IMR-90 (cell line): Measurements from ENCODE around the gene ITGA1. TPM values are rescaled to one million over a fixed set of nuclear protein-coding genes. Genes with fewer than 3 reads are reported as not detected.

Source experiments
- ATAC-seq: fragments of 200-7000 bp; cut with Tn5 transposase; 2 replicates; pipeline ENCODE4 v1.9.1; 2020; ENCODE audit warnings: low read depth, mild to moderate bottlenecking, moderate library complexity
- BruUV-seq: library from RNA; stranded (reverse); fragments of 400-500 nt; replicated peaks from 2 replicates; lab custom pipeline; 2021; lab: Mats Ljungman, UMichigan
- CTCF ChIA-PET: fragments of 300-600 bp; formaldehyde crosslinking; extraction: SDS; loops from one replicate; lab custom pipeline; 2021; ENCODE audit warnings: antibody characterized with exemption; lab: Yijun Ruan, JAX
- POLR2A ChIA-PET: fragments of 300-600 bp; sonication (Branson Sonifier 250); formaldehyde crosslinking; loops from one replicate; lab custom pipeline; 2022; ENCODE audit warnings: antibody characterized with exemption; ENCODE audit not compliant: unreplicated experiment; lab: Charles Lee
- DNase-seq: peaks from one replicate; pipeline ENCODE4 v3.0.0; 2013
- H2AFZ ChIP-seq: replicated peaks from 2 replicates; pipeline ENCODE3; 2013; ENCODE audit warnings: low read length, mild to moderate bottlenecking; ENCODE audit not compliant: poor library complexity
- H2AK5ac ChIP-seq: 2 replicates; pipeline ENCODE4 v1.6.1; 2013; ENCODE audit warnings: low read depth, low read length, inconsistent platforms
- H2AK9ac ChIP-seq: replicated peaks from 2 replicates; pipeline ENCODE3; 2013; ENCODE audit warnings: mild to moderate bottlenecking, low read depth, low read length, moderate library complexity; ENCODE audit not compliant: poor library complexity
- H2BK120ac ChIP-seq: 2 replicates; pipeline ENCODE4 v1.6.1; 2013; ENCODE audit warnings: low read depth, low read length, inconsistent platforms
- H2BK15ac ChIP-seq: 3 replicates; pipeline ENCODE4 v1.6.1; 2013; ENCODE audit warnings: low read depth, low read length, inconsistent platforms
- H2BK20ac ChIP-seq: 2 replicates; pipeline ENCODE4 v1.6.1; 2013; ENCODE audit warnings: low read depth, mild to moderate bottlenecking, inconsistent platforms, low read length, moderate library complexity
- H2BK5ac ChIP-seq: 2 replicates; pipeline ENCODE4 v1.6.1; 2013; ENCODE audit warnings: mild to moderate bottlenecking, low read depth, low read length, inconsistent platforms; ENCODE audit not compliant: poor library complexity, severe bottlenecking
- H3K14ac ChIP-seq: replicated peaks from 2 replicates; pipeline ENCODE4 v1.6.1; 2013; ENCODE audit warnings: low read depth, low read length, inconsistent platforms
- H3K18ac ChIP-seq: 2 replicates; pipeline ENCODE4 v1.6.1; 2013; ENCODE audit warnings: low read depth, low read length, control low read depth
- H3K23ac ChIP-seq: 2 replicates; pipeline ENCODE4 v1.6.1; 2013; ENCODE audit warnings: low read depth, low read length, inconsistent platforms
- H3K27ac ChIP-seq: 2 replicates; pipeline ENCODE4 v1.5.1; 2013; ENCODE audit warnings: mild to moderate bottlenecking, control low read depth, low read length; ENCODE audit not compliant: insufficient read depth
- H3K27me3 ChIP-seq: 2 replicates; pipeline ENCODE4 v1.6.1; 2013; ENCODE audit warnings: low read length; ENCODE audit not compliant: control insufficient read depth, insufficient read depth
- H3K36me3 ChIP-seq: 2 replicates; pipeline ENCODE4 v1.6.1; 2013; ENCODE audit warnings: low read length, mixed read lengths; ENCODE audit not compliant: control insufficient read depth, insufficient read depth
- H3K4ac ChIP-seq: 2 replicates; pipeline ENCODE4 v1.6.1; 2013; ENCODE audit warnings: low read depth, low read length, inconsistent platforms
- H3K4me1 ChIP-seq: 2 replicates; pipeline ENCODE4 v1.6.1; 2013; ENCODE audit warnings: low read length, mixed read lengths; ENCODE audit not compliant: control insufficient read depth, insufficient read depth
- H3K4me2 ChIP-seq: 2 replicates; pipeline ENCODE4 v1.6.1; 2013; ENCODE audit warnings: low read depth, mild to moderate bottlenecking, control low read depth, low read length, moderate library complexity
- H3K4me3 ChIP-seq: 2 replicates; pipeline ENCODE4 v1.5.1; 2013; ENCODE audit warnings: low read depth, mild to moderate bottlenecking, control low read depth, low read length, moderate library complexity; ENCODE audit not compliant: insufficient read depth
- H3K56ac ChIP-seq: 2 replicates; pipeline ENCODE4 v1.6.1; 2013; ENCODE audit warnings: low read length, inconsistent platforms; ENCODE audit not compliant: insufficient read depth; ENCODE audit errors: extremely low read depth
- H3K79me1 ChIP-seq, 2 experiments: 2 replicates each; pipeline ENCODE4 v1.6.1; 2013; ENCODE audit warnings: low read length in 2 of 2, inconsistent platforms in 1 of 2, low read depth in 1 of 2
- H3K9ac ChIP-seq: 2 replicates; pipeline ENCODE4 v1.6.1; 2013; ENCODE audit warnings: low read depth, low read length, control low read depth
- H3K9me1 ChIP-seq: 2 replicates; pipeline ENCODE4 v1.6.1; 2013; ENCODE audit warnings: low read length, inconsistent platforms; ENCODE audit not compliant: insufficient read depth
- H3K9me3 ChIP-seq: 2 replicates; pipeline ENCODE4 v1.6.1; 2013; ENCODE audit warnings: low read length; ENCODE audit not compliant: control insufficient read depth, insufficient read depth
- H4K20me1 ChIP-seq: 2 replicates; pipeline ENCODE4 v1.6.1; 2013; ENCODE audit warnings: low read length, inconsistent platforms; ENCODE audit not compliant: insufficient read depth
- H4K5ac ChIP-seq: 2 replicates; pipeline ENCODE4 v1.6.1; 2013; ENCODE audit warnings: mild to moderate bottlenecking, low read depth, low read length, control low read depth
- H4K8ac ChIP-seq, 2 experiments: 2 replicates each; pipeline ENCODE4 v1.6.1; 2013; ENCODE audit warnings: low read depth in 2 of 2, low read length in 2 of 2, control low read depth in 1 of 2, inconsistent platforms in 1 of 2
- H4K91ac ChIP-seq: 2 replicates; pipeline ENCODE4 v1.6.1; 2013; ENCODE audit warnings: low read depth, low read length, inconsistent platforms; ENCODE audit not compliant: insufficient read depth
- CEBPB ChIP-seq: IDR thresholded peaks from 2 replicates; pipeline ENCODE4 v1.6.1; 2012; ENCODE audit warnings: low read depth, low read length, improper control_type of control experiment
- MAFK ChIP-seq: IDR thresholded peaks from 2 replicates; pipeline ENCODE4 v1.6.1; 2012; ENCODE audit warnings: low read depth, low read length, improper control_type of control experiment
- MXI1 ChIP-seq: IDR thresholded peaks from 2 replicates; pipeline ENCODE4 v1.6.1; 2012; ENCODE audit warnings: low read depth, mild to moderate bottlenecking, low read length, moderate library complexity, borderline replicate concordance
- POLR2A ChIP-seq: IDR thresholded peaks from 2 replicates; pipeline ENCODE4 v1.6.1; 2012; ENCODE audit warnings: mild to moderate bottlenecking, low read depth, low read length
- RAD21 ChIP-seq: IDR thresholded peaks from 2 replicates; pipeline ENCODE4 v1.6.1; 2012; ENCODE audit warnings: low read length, improper control_type of control experiment
- WGBS, 2 experiments: methylation state at CpG; one replicate each; pipeline versions ENCODE4 v1.1.5 to v1.1.7; 2013; ENCODE audit warnings: missing lambda C conversion rate in 2 of 2; ENCODE audit not compliant: insufficient read length in 1 of 2; ENCODE audit errors: extremely low coverage in 2 of 2; 5-methylcytosine and 5-hydroxymethylcytosine counted together
- dilution Hi-C: fragments of 300-500 bp; cut with HindIII; formaldehyde crosslinking; loops from one replicate; pipeline ENCODE4 v1.14.3; 2018; ENCODE audit warnings: low sequenced_read_pairs; ENCODE audit not compliant: unreplicated experiment
- in situ Hi-C: fragments of 300-500 bp; cut with MboI; formaldehyde crosslinking; loops from 3 replicates; pipeline ENCODE4 v1.14.3; 2019; ENCODE audit warnings: low sequenced_read_pairs, inconsistent platforms, mixed read lengths
- intact Hi-C: fragments of 100-400 bp; cut with micrococcal nuclease; formaldehyde crosslinking; loops from 2 replicates; pipeline ENCODE4 v1.10.0; 2022
- polyA plus RNA-seq, 3 experiments: library from polyadenylated mRNA; depleted of rRNA; stranded (reverse); fragments of >200 nt; gene quantifications; 2 replicates each; pipeline ENCODE4 v1.2.3, GENCODE V29; 2012; ENCODE audit warnings: low replicate concordance in 1 of 3
- total RNA-seq: library from RNA; depleted of rRNA; stranded (reverse); fragments of >200 nt; gene quantifications from 2 replicates; pipeline ENCODE4 v1.2.3, GENCODE V29; 2012
- TF ChIP-seq, protein P1 (sequence below): fragments of 150-350 bp; IDR thresholded peaks from 2 replicates; pipeline ENCODE4 v1.6.1; 2016; ENCODE audit warnings: low read depth, mild to moderate bottlenecking, low read length, moderate library complexity, borderline replicate concordance

The ITGA1 gene
- total and polyA plus RNA-seq, 2 of the 4 experiments (the other 2 are of a cell fraction) = 22.3 to 95.2 TPM

DNA sequence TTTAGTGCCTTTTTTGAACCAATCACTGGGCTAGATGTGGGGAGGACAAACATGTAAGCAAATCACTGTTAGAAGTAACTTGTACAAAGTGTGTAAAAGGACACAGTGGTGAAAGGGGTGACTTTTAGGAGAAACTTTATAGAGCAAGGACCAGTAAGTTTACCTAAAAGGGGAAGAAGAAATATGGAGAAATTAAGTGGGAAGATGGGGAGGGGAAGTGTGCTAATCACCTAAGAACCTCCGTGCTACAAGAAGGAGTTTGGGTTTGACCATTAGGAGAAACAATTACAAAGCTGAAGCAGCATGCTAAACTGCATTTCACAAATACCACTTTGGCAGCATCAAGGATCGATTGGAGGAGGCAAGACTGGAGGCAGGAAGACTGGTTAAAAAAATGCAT lies 17.3 kb downstream of the ITGA1 start:
- Histone ChIP-seq H2AK5ac (peak overlapping the region; percentile 6; the same call in 1 of the 2 replicates), H3K27me3 (no peaks in the 10 kb centered on the region), H4K5ac (peak overlapping the region; percentile 62; the same call in 1 of the 2 replicates), H3K4me1 (peaks cover 16% of the 10 kb centered on the region), H2BK5ac (peak overlapping the region; percentile 93), H3K4me3 (peak overlapping the region; percentile 32; the same call in 1 of the 2 replicates), H4K8ac (peak overlapping the region; percentile 3 to 74; a peak in 2 of 4 replicates), H2BK15ac (peak overlapping the region; percentile 29; the same call in 2 of the 3 replicates), H3K9me3 (no peaks in the 10 kb centered on the region), H3K79me1 (peaks cover 7 to 34% of the 10 kb centered on the region in 2 experiments), H3K9me1 (peaks cover 3% of the 10 kb centered on the region; the same call in 1 of the 2 replicates), H2BK120ac (peak overlapping the region; percentile 28; the same call in 1 of the 2 replicates), H3K27ac (no peak overlapping the region), H3K9ac (no peak overlapping the region; the same call in 1 of the 2 replicates), H4K20me1 (peaks cover 27% of the 10 kb centered on the region), H3K4ac (peak overlapping the region; percentile 63), H3K56ac (no peak overlapping the region; the same call in 1 of the 2 replicates), H3K23ac (peak overlapping the region; percentile 91), H3K14ac (peak overlapping the region; percentile 84), H3K18ac (peak overlapping the region; percentile 50; the same call in 1 of the 2 replicates), H2AFZ (no peak overlapping the region), H2BK20ac (0 out of 2 replicates have a peak overlapping the region, but pooled peaks have one; percentile 43), H3K4me2 (peak overlapping the region; percentile 83; the same call in 1 of the 2 replicates), H3K36me3 (peaks cover 13% of the 10 kb centered on the region), H4K91ac (peak overlapping the region; percentile 46; the same call in 1 of the 2 replicates), H2AK9ac (no peak overlapping the region)
- in situ Hi-C loops = loop anchor here (5.0 kb wide), 1 partner anchor 32 kb away; no protein-coding TSS in a partner anchor
- ATAC-seq = no peak
- dilution Hi-C loops = no loop called here
- WGBS, 2 experiments = 67% methylated on average over 1 of the region's 2 CpGs; no CpG with 5 or more reads in 1 of the 2 experiments
- ChIA-PET POLR2A (no interaction called here), CTCF (interaction anchor here (1.1 to 1.6 kb wide), 2 partner anchors 37 to 111 kb away, joined by 3 to 4 read pairs; no protein-coding TSS in a partner anchor)
- DNase-seq = no peak
- TF ChIP-seq POLR2A (0 out of 2 replicates have a peak, but pooled peaks have one; percentile 9), CEBPB (no peak), MXI1 (no peak), RAD21 (no peak), MAFK (no peak)
- TF ChIP-seq, protein P1, sequence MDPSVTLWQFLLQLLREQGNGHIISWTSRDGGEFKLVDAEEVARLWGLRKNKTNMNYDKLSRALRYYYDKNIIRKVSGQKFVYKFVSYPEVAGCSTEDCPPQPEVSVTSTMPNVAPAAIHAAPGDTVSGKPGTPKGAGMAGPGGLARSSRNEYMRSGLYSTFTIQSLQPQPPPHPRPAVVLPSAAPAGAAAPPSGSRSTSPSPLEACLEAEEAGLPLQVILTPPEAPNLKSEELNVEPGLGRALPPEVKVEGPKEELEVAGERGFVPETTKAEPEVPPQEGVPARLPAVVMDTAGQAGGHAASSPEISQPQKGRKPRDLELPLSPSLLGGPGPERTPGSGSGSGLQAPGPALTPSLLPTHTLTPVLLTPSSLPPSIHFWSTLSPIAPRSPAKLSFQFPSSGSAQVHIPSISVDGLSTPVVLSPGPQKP = no peak
- intact Hi-C loops = loop anchor here (1.0 kb wide), 1 partner anchor 110 kb away; no protein-coding TSS in a partner anchor
- BruUV-seq = no TSS peak
